Karpas-422 (cell line): ENCODE results near the gene CGGBP1. TPM values are rescaled to one million over a fixed set of nuclear protein-coding genes. Genes with fewer than 3 reads are reported as not detected.
A peak's percentile ranks its signal among the peaks of the same experiment; 100 is the strongest.

Experiments
- DNase-seq: peaks from one replicate; pipeline ENCODE4 v3.0.0-alpha.2; 2015
- H2AFZ ChIP-seq: fragments of 200-600 bp; sonication (generic); 2 replicates; pipeline ENCODE4 v1.6.1; 2014; ENCODE audit warnings: antibody characterized with exemption, low read length, mixed read lengths
- H3K27ac ChIP-seq: fragments of 200-600 bp; sonication (generic); 2 replicates; pipeline ENCODE4 v1.5.1; 2014; ENCODE audit warnings: mild to moderate bottlenecking, low read length, moderate library complexity
- H3K27me3 ChIP-seq: fragments of 200-600 bp; sonication (generic); 2 replicates; pipeline ENCODE4 v1.6.1; 2014; ENCODE audit warnings: low read length, mixed read lengths
- H3K36me3 ChIP-seq: fragments of 200-600 bp; sonication (generic); 2 replicates; pipeline ENCODE4 v1.6.1; 2014; ENCODE audit warnings: low read length, mixed read lengths; ENCODE audit not compliant: insufficient read depth
- H3K4me1 ChIP-seq: fragments of 200-600 bp; sonication (generic); 2 replicates; pipeline ENCODE4 v1.6.1; 2014; ENCODE audit warnings: mild to moderate bottlenecking, low read length, mixed read lengths
- H3K4me2 ChIP-seq: fragments of 200-600 bp; sonication (generic); 2 replicates; pipeline ENCODE4 v1.6.1; 2014; ENCODE audit warnings: low read length, low read depth, mild to moderate bottlenecking; ENCODE audit not compliant: poor library complexity, severe bottlenecking
- H3K4me3 ChIP-seq: fragments of 200-600 bp; sonication (generic); 2 replicates; pipeline ENCODE4 v1.5.1; 2014; ENCODE audit warnings: mild to moderate bottlenecking, antibody characterized with exemption, low read length, mixed read lengths
- H3K79me2 ChIP-seq: fragments of 200-600 bp; sonication (generic); 2 replicates; pipeline ENCODE4 v1.6.1; 2014; ENCODE audit warnings: mild to moderate bottlenecking, low read length, mixed read lengths
- H3K9ac ChIP-seq: fragments of 200-600 bp; sonication (generic); 2 replicates; pipeline ENCODE4 v1.6.0; 2014; ENCODE audit warnings: low read length
- H3K9me2 ChIP-seq: fragments of 200-600 bp; sonication (generic), shearing (Covaris generic); replicated peaks from 2 replicates; pipeline ENCODE4 v1.6.0; 2014; ENCODE audit warnings: mild to moderate bottlenecking, low read length, moderate library complexity; ENCODE audit not compliant: insufficient read depth
- H3K9me3 ChIP-seq: fragments of 300-700, 200-600 bp; sonication (generic); 2 replicates; pipeline ENCODE4 v1.6.1; 2014; ENCODE audit warnings: low read length, mixed read lengths
- H4K20me1 ChIP-seq: fragments of 200-600 bp; sonication (generic); 2 replicates; pipeline ENCODE4 v1.6.1; 2014; ENCODE audit warnings: mild to moderate bottlenecking, antibody characterized with exemption, low read length, low read depth; ENCODE audit not compliant: insufficient read depth
- total RNA-seq: library from RNA; depleted of rRNA; stranded (reverse); fragments of >200 nt; shearing (Covaris generic); gene quantifications from 2 replicates; pipeline ENCODE4 v1.2.3, GENCODE V29; 2014; ENCODE audit warnings: low replicate concordance

The CGGBP1 gene
- total RNA-seq, 1 experiment from 2014 or later, result 114 TPM

- H3K9ac ChIP-seq, result no peak overlapping the region
- no peak overlapping the region for H2AFZ ChIP-seq
- H3K27ac ChIP-seq, result no peak overlapping the region
- H3K4me3 ChIP-seq, result no peak overlapping the region
- no peak for DNase-seq
- no peak overlapping the region for H3K4me2 ChIP-seq
- no peaks in the 10 kb centered on the region for H3K9me2 ChIP-seq
- H3K79me2 ChIP-seq, result peaks cover 99% of the 10 kb centered on the region
- H4K20me1 ChIP-seq, result no peaks in the 10 kb centered on the region
- H3K9me3 ChIP-seq, result no peaks in the 10 kb centered on the region
- H3K4me1 ChIP-seq, result no peaks in the 10 kb centered on the region
- H3K36me3 ChIP-seq, result 0 out of 2 replicates have a peak, but pooled peaks cover 8% of the 10 kb centered on the region
- no peaks in the 10 kb centered on the region for H3K27me3 ChIP-seq
Measured at GRCh38 chr3:88078932-88079331, 20.1 kb upstream of the CGGBP1 start.

GRCh38 chr3:88076712-88077111 lies 17.9 kb upstream of the CGGBP1 start:
- peaks cover 100% of the 10 kb centered on the region for H3K79me2 ChIP-seq
- DNase-seq, result no peak
- no peaks in the 10 kb centered on the region for H4K20me1 ChIP-seq
- H3K27me3 ChIP-seq, result no peaks in the 10 kb centered on the region
- no peak overlapping the region for H3K9ac ChIP-seq
- peaks cover 4% of the 10 kb centered on the region; the same call in 1 of the 2 replicates for H3K9me3 ChIP-seq
- no peak overlapping the region for H3K4me3 ChIP-seq
- no peaks in the 10 kb centered on the region for H3K4me1 ChIP-seq
- no peak overlapping the region for H3K27ac ChIP-seq
- peaks cover 14% of the 10 kb centered on the region; the same call in 1 of the 2 replicates for H3K36me3 ChIP-seq
- no peak overlapping the region for H2AFZ ChIP-seq
- no peaks in the 10 kb centered on the region for H3K9me2 ChIP-seq
- H3K4me2 ChIP-seq, result no peak overlapping the region

DNA sequence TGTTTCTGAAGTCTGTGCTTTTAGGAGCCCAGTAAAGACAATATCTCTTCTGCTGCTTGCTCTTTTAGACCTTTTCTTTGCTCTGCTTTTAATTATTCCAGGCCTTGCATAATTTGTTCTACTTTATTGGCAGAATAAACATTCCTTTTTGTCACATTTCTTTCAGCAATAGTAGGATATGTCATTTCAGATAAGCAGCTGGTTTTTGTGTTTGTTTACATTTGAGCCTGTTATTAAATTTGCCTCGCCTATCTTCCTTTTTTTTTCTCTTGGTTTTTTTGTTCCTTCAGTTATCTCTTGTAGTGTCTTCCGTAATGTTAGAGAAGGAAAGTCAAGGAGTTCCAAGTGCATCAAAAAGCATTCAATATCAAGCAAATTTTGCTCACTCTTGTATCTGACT lies 16.7 kb upstream of the CGGBP1 start:
- no peaks in the 10 kb centered on the region for H4K20me1 ChIP-seq
- H3K27me3 ChIP-seq, result no peaks in the 10 kb centered on the region
- DNase-seq, result no peak
- H3K4me2 ChIP-seq, result no peak overlapping the region
- peaks cover 8% of the 10 kb centered on the region for H3K9me3 ChIP-seq
- peaks cover 18% of the 10 kb centered on the region; the same call in 1 of the 2 replicates for H3K36me3 ChIP-seq
- no peak overlapping the region for H3K4me3 ChIP-seq
- no peaks in the 10 kb centered on the region for H3K4me1 ChIP-seq
- H3K9ac ChIP-seq, result no peak overlapping the region
- no peaks in the 10 kb centered on the region for H3K9me2 ChIP-seq
- no peak overlapping the region for H2AFZ ChIP-seq
- peaks cover 98% of the 10 kb centered on the region for H3K79me2 ChIP-seq
- H3K27ac ChIP-seq, result no peak overlapping the region

DNA sequence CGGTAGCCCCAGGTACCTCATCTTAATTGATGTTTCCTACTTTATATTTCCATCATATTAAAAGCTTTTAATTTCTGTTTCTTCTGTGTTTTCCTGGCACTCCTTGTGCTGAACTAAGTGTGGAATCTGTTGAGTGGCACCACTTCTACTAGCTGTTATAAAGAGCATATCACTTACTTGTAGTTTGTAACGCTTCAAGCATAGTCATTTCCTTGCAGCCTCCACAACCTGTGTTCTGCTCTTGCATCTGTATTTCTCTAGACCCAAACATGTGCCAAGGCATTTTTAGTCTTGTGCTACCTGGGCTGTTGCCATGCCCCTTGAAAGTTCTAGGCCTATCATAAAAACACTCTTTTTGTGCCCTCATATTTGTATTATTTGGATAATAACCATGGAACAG lies 16.3 kb upstream of the CGGBP1 start:
- H3K4me1 ChIP-seq, result no peaks in the 10 kb centered on the region
- H3K4me3 ChIP-seq, result no peak overlapping the region
- no peak for DNase-seq
- no peak overlapping the region for H3K27ac ChIP-seq
- H4K20me1 ChIP-seq, result no peaks in the 10 kb centered on the region
- H3K79me2 ChIP-seq, result peaks cover 98% of the 10 kb centered on the region
- H3K9ac ChIP-seq, result no peak overlapping the region
- H2AFZ ChIP-seq, result no peak overlapping the region
- no peaks in the 10 kb centered on the region for H3K9me2 ChIP-seq
- no peak overlapping the region for H3K4me2 ChIP-seq
- no peaks in the 10 kb centered on the region for H3K27me3 ChIP-seq
- peaks cover 22% of the 10 kb centered on the region for H3K36me3 ChIP-seq
- H3K9me3 ChIP-seq, result peaks cover 8% of the 10 kb centered on the region

DNA sequence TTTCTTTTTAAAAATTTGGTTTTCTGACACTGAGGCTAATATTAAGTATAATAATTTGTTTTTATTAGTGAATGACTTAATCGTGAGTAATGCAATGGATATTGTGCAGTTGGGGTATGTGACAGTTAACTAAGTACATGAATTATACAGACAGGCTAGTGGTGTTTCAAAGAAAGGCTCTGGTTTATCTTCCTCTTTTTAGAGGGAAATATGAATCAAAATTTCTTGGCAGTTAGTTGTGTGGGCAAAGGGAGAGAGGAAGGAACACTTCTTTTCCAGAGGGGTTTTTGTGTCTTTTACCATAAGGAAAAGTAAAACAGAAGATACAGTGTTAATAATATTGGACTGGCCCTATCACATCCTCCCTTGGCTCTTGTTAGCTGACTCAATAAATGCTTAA lies 2.9 kb upstream of the CGGBP1 start:
- H3K9me3 ChIP-seq, result peaks cover 3% of the 10 kb centered on the region; the same call in 1 of the 2 replicates
- no peak overlapping the region; the same call in 1 of the 2 replicates for H3K9ac ChIP-seq
- H3K9me2 ChIP-seq, result no peaks in the 10 kb centered on the region
- H3K27me3 ChIP-seq, result no peaks in the 10 kb centered on the region
- peak overlapping the region; percentile 85 for H3K4me2 ChIP-seq
- H3K36me3 ChIP-seq, result peaks cover 23% of the 10 kb centered on the region
- H2AFZ ChIP-seq, result no peak overlapping the region
- H3K4me1 ChIP-seq, result peaks cover 34% of the 10 kb centered on the region
- peaks cover 92% of the 10 kb centered on the region for H3K79me2 ChIP-seq
- peak overlapping the region; percentile 93 for H3K4me3 ChIP-seq
- no peak overlapping the region for H3K27ac ChIP-seq
- H4K20me1 ChIP-seq, result peaks cover 16% of the 10 kb centered on the region; the same call in 1 of the 2 replicates
- no peak for DNase-seq

DNA sequence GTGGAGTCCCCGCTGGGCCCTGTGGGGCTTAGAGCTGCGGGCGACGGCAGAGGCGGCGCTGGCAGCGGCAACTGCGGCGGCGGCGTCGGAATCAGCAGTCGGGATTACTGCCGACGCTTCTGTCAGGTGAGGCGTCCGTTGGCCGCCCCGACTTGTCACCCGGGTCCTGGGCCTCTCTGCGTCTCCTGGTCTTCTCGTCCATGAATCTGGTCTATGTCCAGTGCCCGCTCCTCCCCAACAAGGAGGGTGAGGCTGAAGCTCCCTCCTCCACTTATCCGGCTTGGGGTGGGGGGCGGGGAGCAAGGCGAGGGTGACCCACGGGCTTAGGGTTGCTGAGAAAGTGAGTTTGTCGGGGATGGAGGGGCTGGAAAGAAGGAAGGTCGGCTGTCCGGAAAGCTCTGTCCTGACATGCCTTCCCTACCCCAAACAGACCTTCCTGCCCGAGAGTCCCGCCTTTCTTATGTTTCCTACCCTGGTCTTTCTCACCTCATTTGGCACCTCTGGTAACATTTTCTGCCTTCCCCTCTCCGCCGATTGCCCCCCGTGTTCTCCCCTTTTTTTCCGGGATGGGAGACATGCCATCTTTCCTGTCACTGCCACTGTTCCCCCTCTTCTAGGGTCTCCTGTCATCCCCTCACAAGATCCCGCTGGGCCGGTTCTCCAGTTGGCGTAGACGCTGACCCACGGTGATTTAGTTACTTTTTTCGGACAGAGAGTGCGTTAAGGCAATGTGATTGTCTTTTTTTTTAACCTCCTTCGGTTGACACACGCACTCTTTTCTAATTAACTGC lies 770 bp upstream of the CGGBP1 start:
- peaks cover 3% of the 10 kb centered on the region; the same call in 1 of the 2 replicates for H3K9me3 ChIP-seq
- peak; percentile 48 for DNase-seq
- peaks cover 34% of the 10 kb centered on the region for H3K4me1 ChIP-seq
- H3K27ac ChIP-seq, result peak overlapping the region; percentile 34; the same call in 1 of the 2 replicates
- peaks cover 71% of the 10 kb centered on the region for H3K79me2 ChIP-seq
- H4K20me1 ChIP-seq, result peaks cover 21% of the 10 kb centered on the region; the same call in 1 of the 2 replicates
- no peaks in the 10 kb centered on the region for H3K9me2 ChIP-seq
- H3K27me3 ChIP-seq, result no peaks in the 10 kb centered on the region
- H3K9ac ChIP-seq, result peak overlapping the region; percentile 93
- H2AFZ ChIP-seq, result peak overlapping the region; percentile 61; the same call in 1 of the 2 replicates
- peak overlapping the region; percentile 93 for H3K4me3 ChIP-seq
- peak overlapping the region; percentile 85 for H3K4me2 ChIP-seq
- H3K36me3 ChIP-seq, result peaks cover 33% of the 10 kb centered on the region

DNA sequence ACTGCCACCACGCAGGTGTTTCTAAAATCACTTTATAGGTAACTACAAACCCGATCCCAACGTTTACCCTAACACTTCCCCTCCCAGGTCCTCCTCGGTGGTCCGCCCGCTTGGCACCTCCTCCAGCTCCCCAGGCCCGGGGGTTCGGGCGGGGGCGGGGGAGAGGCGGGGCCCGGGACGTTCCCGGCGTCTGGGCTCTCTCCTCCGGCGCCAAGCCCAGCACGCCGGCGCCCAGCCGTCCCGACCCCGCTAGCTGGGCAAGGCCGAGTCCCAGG lies 562 bp downstream of the CGGBP1 start:
- peaks cover 34% of the 10 kb centered on the region for H3K4me1 ChIP-seq
- H4K20me1 ChIP-seq, result peaks cover 25% of the 10 kb centered on the region; the same call in 1 of the 2 replicates
- peak overlapping the region; percentile 68; the same call in 1 of the 2 replicates for H3K27ac ChIP-seq
- H3K4me2 ChIP-seq, result peak overlapping the region; percentile 87
- H3K9me3 ChIP-seq, result no peaks in the 10 kb centered on the region; the same call in 1 of the 2 replicates
- peaks cover 33% of the 10 kb centered on the region for H3K36me3 ChIP-seq
- H3K9me2 ChIP-seq, result no peaks in the 10 kb centered on the region
- H3K9ac ChIP-seq, result peak overlapping the region; percentile 84
- peak overlapping the region; percentile 82 for H3K4me3 ChIP-seq
- H2AFZ ChIP-seq, result no peak overlapping the region; the same call in 1 of the 2 replicates
- no peaks in the 10 kb centered on the region for H3K27me3 ChIP-seq
- no peak for DNase-seq
- peaks cover 58% of the 10 kb centered on the region for H3K79me2 ChIP-seq

DNA sequence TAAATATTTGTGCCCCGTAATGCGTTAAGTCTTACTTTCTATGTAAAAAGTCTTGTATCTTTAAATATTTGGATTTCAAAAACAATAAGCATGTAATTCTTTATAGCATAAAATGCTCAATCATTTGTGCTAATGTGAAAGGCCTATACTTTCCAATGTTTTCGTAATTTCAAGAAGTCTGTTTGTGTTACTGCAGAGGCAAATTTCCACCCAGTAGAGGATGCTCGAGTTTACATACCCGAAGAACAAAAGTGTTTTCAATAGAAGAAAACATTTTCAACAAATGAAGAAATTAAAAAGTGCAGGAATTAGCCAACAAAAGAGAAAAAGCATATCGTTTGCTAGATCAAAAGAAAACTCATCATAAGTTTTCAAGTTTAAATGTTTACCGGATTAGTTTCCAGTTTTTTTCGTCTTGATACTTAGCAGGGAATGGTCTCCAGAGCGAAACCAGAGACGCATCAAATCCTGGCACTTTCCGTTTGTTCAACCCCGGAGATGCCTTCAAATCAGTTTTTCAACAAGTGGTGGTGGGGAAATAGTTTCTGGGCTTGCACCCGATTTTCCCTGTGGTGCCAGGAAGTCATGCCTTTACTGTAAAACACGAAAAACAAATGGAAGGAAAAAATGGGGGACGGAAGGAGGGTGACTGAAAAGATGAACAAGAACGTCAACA lies 1.0 kb downstream of the CGGBP1 start:
- DNase-seq, result no peak
- no peak overlapping the region for H2AFZ ChIP-seq
- no peaks in the 10 kb centered on the region for H3K9me3 ChIP-seq
- peak overlapping the region; percentile 82 for H3K4me3 ChIP-seq
- peaks cover 28% of the 10 kb centered on the region for H3K36me3 ChIP-seq
- peaks cover 53% of the 10 kb centered on the region for H3K79me2 ChIP-seq
- H4K20me1 ChIP-seq, result peaks cover 25% of the 10 kb centered on the region; the same call in 1 of the 2 replicates
- peaks cover 34% of the 10 kb centered on the region for H3K4me1 ChIP-seq
- no peak overlapping the region for H3K27ac ChIP-seq
- peak overlapping the region; percentile 84 for H3K9ac ChIP-seq
- H3K4me2 ChIP-seq, result peak overlapping the region; percentile 87
- H3K9me2 ChIP-seq, result no peaks in the 10 kb centered on the region
- H3K27me3 ChIP-seq, result no peaks in the 10 kb centered on the region
